NB4 (cell line): ENCODE data around the gene SP4.

Source experiments
- MYC ChIP-seq: IDR thresholded peaks from 2 replicates; pipeline ENCODE4 v1.6.1; 2011; ENCODE audit warnings: low read depth, low read length
- POLR2A ChIP-seq: IDR thresholded peaks from 2 replicates; pipeline ENCODE4 v1.6.1; 2011; ENCODE audit warnings: mild to moderate bottlenecking; ENCODE audit not compliant: insufficient read length; ENCODE audit errors: extremely low read depth
- TF ChIP-seq, protein P1 (sequence below): IDR thresholded peaks from one replicate; pipeline ENCODE4 v1.5.1; 2012; ENCODE audit warnings: low read depth, low read length
- TF ChIP-seq, protein P2 (sequence below): IDR thresholded peaks from 2 replicates; pipeline ENCODE4 v1.6.1; 2011; ENCODE audit warnings: low read depth, low read length

DNA sequence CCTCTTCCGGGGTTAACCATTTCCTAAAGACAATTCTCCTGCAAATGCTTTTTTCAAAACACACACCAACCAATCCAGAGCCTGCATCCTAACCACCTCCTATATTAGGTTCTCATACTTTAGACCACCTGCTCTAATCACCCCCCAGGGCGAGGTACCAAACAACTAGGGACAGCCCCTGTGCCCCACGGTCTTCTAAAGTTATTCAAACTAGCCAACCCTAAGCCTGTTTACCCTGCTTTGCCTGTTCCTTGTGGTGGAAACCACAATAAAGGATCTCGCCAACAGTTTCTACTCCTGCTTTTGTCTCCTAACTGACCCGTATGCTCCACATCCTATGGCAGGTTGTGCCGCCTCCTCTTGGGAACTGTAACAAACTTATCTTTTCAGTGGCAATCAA, 21.1 kb downstream of the SP4 start:
- TF ChIP-seq, protein P1, sequence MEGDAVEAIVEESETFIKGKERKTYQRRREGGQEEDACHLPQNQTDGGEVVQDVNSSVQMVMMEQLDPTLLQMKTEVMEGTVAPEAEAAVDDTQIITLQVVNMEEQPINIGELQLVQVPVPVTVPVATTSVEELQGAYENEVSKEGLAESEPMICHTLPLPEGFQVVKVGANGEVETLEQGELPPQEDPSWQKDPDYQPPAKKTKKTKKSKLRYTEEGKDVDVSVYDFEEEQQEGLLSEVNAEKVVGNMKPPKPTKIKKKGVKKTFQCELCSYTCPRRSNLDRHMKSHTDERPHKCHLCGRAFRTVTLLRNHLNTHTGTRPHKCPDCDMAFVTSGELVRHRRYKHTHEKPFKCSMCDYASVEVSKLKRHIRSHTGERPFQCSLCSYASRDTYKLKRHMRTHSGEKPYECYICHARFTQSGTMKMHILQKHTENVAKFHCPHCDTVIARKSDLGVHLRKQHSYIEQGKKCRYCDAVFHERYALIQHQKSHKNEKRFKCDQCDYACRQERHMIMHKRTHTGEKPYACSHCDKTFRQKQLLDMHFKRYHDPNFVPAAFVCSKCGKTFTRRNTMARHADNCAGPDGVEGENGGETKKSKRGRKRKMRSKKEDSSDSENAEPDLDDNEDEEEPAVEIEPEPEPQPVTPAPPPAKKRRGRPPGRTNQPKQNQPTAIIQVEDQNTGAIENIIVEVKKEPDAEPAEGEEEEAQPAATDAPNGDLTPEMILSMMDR = no peak
- no peak for TF ChIP-seq POLR2A
- TF ChIP-seq, protein P2, sequence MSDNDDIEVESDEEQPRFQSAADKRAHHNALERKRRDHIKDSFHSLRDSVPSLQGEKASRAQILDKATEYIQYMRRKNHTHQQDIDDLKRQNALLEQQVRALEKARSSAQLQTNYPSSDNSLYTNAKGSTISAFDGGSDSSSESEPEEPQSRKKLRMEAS = no peak
- no peak for TF ChIP-seq MYC
